Measurements from ENCODE around the gene LRRC27.

GRCh38 chr10:132427939-132428367 is 96.0 kb downstream of the LRRC27 start:
- no peak for TF ChIP-seq EZH2phosphoT487 (IDR thresholded peaks at IDR 0.05; ENCODE audit: insufficient read depth, low read depth)
- no peak for TF ChIP-seq EZH2 (IDR thresholded peaks at IDR 0.05; ENCODE audit: insufficient read depth, poor library complexity, severe bottlenecking)
